COR-L47 (cell line): ENCODE results near the gene TJAP1.
"Not testable (repeated sequence)": the region's sequence is repeated elsewhere in the genome, so short reads cannot be mapped to it uniquely, and the experiment has no call there.

Experiments used
- DNase-seq: peaks from one replicate; lab custom pipeline; 2025; lab: John Stamatoyannopoulos, UW

The TJAP1 gene

DNA sequence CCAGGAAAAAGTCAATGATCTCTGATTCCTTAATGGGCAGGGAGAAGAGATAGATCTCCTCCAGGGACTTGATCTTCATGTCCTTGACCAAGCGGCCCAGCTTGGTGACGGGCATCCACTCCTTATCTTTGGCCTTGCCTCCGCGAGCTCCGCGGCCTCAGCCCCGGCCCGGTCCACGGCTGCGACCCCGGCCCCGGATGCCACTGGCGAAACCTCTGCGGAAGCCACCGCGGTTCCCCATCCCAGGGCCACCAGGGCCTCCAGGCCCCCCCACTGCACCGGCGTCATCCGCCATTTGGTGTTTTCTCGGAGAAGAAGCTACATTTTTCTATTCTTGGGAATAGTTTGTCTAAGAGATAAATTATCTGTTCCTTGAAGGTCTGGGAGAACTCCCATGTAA lies 62.0 kb downstream of the TJAP1 start:
- not testable (repeated sequence) for DNase-seq

DNA sequence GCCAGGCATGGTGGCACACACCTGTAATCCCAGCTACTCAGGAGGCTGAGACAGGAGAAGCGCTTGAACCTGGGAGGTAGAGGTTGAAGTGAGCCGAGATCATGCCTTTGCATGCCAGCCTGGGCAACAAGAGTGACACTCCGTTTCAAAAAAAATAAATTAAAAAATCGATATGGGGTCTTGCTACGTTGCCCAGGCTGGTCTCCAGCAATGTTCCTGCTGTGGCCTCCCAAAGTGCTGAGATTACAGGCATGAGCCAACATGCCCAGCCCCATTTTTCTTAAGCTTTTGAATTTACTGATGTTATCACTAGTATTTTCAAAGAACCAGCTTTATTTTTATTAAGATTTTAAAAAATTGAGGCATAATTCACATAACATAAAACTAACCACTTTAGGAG lies 63.1 kb downstream of the TJAP1 start:
- no peak for DNase-seq

GRCh38 chr6:43541774-43542471 lies 64.6 kb downstream of the TJAP1 start:
- no peak for DNase-seq

DNA sequence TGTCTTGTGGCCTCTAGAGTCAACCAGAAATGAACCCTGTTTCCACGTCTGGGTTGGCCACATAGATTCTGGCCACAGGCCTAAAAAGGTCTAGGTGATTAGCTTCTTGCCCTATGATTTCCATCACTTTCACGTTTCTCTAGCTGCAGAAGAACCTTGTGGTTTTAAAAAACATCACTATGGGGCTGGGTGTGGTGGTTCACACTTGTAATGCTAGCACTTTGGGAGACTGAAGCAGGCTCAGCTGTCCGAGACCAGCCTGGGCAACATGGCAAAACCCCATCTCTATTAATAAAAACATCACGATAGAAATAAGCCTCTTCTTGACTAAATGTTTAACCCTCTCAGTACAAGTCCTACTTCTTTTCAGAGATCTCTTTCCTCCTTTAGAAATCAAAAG lies 67.1 kb downstream of the TJAP1 start:
- no peak for DNase-seq

GRCh38 chr6:43547222-43547621 lies 69.9 kb downstream of the TJAP1 start:
- DNase-seq = no peak
